Breast epithelium (tissue), 3 donors: Measurements from ENCODE around the gene HMGCS1.

Experiments used
- CTCF ChIP-seq, 3 donors: fragments of 450-650 bp; IDR thresholded peaks; one replicate each; pipeline ENCODE4 v1.5.1; 2016 to 2017; ENCODE audit warnings: antibody characterized with exemption in 3 of 3, mild to moderate bottlenecking in 3 of 3, moderate library complexity in 3 of 3
- POLR2A ChIP-seq: fragments of 450-650 bp; IDR thresholded peaks from one replicate; pipeline ENCODE4 v1.6.1; 2016; ENCODE audit warnings: antibody characterized with exemption, mild to moderate bottlenecking, moderate library complexity
- POLR2AphosphoS5 ChIP-seq, 3 donors: sonication (generic); formaldehyde crosslinking; IDR thresholded peaks; one replicate each; pipeline ENCODE4 v1.6.1; 2017; ENCODE audit warnings: antibody characterized with exemption in 3 of 3

GRCh38 chr5:43274435-43275114 lies 38.6 kb downstream of the HMGCS1 start:
- TF ChIP-seq CTCF (IDR thresholded peaks at IDR 0.05) (no peak), POLR2A (no peak), POLR2AphosphoS5 (IDR thresholded peaks at IDR 0.05) (no peak)
